ENCODE measurements around the gene NOXO1. TPM values are rescaled to one million over a fixed set of nuclear protein-coding genes. Genes with fewer than 3 reads are reported as not detected.
A peak's percentile ranks its signal among the peaks of the same experiment; 100 is the strongest.

Gene NOXO1
- not detected for total RNA-seq
- long read RNA-seq, result 0 reads

- intact Hi-C loops (cut with DNase I), result no loop called here
- DNase-seq, result no peak
- no peak for ATAC-seq (ENCODE audit: poor library complexity)
Observed at GRCh38 chr16:1981398-1981836, at the start of gene NOXO1. Gene NOXO1, minus strand, starts transcription at chr16:1981469. Its CDS starts 290 bp downstream, at chr16:1981179.

GRCh38 chr16:2030036-2030435 lies 48.8 kb upstream of the NOXO1 start:
- DNase-seq, result no peak
- ATAC-seq (ENCODE audit: poor library complexity), result no peak
- intact Hi-C loops (cut with DNase I), result no loop called here

GRCh38 chr16:2029350-2029749 lies 48.1 kb upstream of the NOXO1 start:
- ATAC-seq (ENCODE audit: poor library complexity) (no peak), DNase-seq (no peak)
- intact Hi-C loops (cut with DNase I), result no loop called here

- no peak for DNase-seq
- ATAC-seq (ENCODE audit: poor library complexity), result no peak
- intact Hi-C loops (cut with DNase I), result no loop called here
Observed at GRCh38 chr16:2028620-2029220, 47.5 kb upstream of the NOXO1 start.

DNA sequence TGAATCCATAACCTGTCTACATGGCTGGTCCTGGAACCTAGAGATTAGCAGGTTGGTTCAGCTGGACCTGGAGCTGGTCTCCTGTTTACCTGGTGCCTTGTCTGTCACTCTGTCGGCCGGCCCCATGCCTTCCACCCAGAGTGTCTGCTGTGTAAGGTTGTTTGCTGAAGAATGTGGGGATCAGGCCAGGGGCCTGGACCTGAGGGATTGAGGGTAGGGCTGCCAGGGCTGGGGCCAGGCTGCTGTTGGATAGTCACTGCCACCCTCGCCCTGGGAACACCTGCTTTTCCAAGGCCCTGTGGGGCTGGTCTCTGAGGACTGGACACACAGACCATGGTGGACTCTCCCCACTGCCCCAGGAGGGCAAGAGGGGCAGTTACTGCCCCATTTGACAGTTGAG lies 46.9 kb upstream of the NOXO1 start:
- ATAC-seq (ENCODE audit: poor library complexity), result no peak
- intact Hi-C loops (cut with DNase I), result no loop called here
- no peak for DNase-seq

- intact Hi-C loops (cut with DNase I), result no loop called here
- ATAC-seq (ENCODE audit: poor library complexity), result no peak
- DNase-seq, result no peak
Observed at GRCh38 chr16:2027024-2028010, 46.0 kb upstream of the NOXO1 start.

DNA sequence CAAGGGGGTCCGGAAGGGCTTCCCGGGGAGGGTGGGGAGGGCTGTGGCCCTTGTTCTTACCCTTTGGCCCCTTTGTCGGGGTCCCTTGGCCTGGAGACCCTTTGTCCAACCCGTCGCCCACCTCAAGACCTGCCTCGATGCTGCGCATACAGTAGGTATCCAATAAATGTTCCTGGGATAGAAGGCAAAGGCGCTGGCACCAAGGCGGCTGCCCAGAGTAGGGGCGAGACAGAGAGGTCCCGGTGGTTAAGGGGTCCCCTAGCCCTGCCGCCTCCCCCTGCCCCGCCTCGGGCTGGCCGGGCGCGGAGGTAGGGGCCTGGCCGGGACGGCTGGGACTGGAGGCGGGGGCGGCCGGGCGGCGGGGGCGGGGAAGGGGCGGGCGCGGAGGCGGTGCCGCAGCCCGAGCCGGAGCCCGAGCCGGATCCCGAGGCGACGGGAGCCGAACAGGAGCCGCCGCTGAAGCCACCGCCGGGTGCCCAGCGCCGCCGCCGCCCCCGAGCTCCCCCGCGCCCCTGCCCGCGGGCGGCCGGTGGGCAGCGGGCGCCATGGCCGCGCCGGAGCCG lies 45.3 kb upstream of the NOXO1 start, which contains the start of gene NHERF2:
TSS of gene NHERF2 (plus strand) at position 442 of the 563 bp plus-strand sequence. CDS start at position 546, 104 bp downstream.
- ATAC-seq (ENCODE audit: poor library complexity) (peak; percentile 37), DNase-seq (peak; percentile 65)
- intact Hi-C loops (cut with DNase I), result no loop called here

DNA sequence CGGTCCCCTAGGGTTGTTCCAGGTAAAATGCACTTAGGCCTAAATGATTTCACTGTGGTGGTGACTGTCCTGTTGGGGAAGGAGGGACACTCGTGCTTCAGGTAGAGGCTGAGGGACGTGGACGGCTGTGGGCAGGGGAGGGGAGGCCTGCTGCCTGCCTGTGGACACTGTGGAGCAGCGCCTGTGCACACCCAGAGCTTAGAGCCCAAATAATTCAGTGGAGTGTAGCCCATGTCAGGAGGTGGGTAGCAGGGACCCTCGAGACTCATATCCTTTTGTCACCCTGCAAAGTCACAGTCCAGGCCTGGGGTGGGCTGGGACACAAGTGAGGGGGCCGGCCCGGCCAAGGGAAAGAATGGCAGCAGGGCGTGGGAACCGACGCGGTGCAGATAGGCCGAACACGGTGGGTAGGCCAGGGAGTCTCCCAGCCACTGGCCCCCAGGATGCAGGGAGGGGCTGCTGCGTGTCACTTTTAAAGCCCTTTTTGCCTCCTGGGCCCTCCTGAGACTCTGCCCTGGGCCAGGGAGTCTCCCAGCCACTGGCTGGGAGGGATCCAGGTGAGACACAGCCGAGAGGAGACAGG lies 44.7 kb upstream of the NOXO1 start:
- intact Hi-C loops (cut with DNase I), result no loop called here
- no peak for ATAC-seq (ENCODE audit: poor library complexity)

DNA sequence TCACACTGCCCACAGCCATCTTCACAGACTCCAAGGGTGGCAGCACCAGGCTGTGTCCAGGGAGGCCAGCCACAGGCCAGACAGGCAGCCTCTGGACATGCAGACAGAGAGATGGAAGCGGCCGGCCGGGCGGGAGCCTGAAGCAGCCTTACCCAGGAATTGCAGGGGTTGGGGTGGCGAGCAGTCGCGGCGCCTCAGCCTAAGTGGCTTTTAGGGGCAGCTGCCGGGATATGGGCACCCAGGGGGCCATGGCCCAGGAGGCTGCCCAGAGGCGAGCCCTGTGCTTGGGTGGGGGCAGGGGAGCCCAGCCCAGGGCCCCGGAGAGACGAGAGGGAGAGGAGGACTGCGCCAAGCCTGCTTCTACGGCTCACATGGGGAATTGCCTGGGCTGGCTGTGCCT lies 44.0 kb upstream of the NOXO1 start:
- intact Hi-C loops (cut with DNase I), result no loop called here
- DNase-seq (no peak), ATAC-seq (ENCODE audit: poor library complexity) (no peak)

More for the DNA sequence above, 44.7 kb upstream of the NOXO1 start:
- DNase-seq, result no peak

- DNase-seq, result no peak
- intact Hi-C loops (cut with DNase I), result no loop called here
- no peak for ATAC-seq (ENCODE audit: poor library complexity)
Observed at GRCh38 chr16:2024032-2024420, 42.8 kb upstream of the NOXO1 start.

DNA sequence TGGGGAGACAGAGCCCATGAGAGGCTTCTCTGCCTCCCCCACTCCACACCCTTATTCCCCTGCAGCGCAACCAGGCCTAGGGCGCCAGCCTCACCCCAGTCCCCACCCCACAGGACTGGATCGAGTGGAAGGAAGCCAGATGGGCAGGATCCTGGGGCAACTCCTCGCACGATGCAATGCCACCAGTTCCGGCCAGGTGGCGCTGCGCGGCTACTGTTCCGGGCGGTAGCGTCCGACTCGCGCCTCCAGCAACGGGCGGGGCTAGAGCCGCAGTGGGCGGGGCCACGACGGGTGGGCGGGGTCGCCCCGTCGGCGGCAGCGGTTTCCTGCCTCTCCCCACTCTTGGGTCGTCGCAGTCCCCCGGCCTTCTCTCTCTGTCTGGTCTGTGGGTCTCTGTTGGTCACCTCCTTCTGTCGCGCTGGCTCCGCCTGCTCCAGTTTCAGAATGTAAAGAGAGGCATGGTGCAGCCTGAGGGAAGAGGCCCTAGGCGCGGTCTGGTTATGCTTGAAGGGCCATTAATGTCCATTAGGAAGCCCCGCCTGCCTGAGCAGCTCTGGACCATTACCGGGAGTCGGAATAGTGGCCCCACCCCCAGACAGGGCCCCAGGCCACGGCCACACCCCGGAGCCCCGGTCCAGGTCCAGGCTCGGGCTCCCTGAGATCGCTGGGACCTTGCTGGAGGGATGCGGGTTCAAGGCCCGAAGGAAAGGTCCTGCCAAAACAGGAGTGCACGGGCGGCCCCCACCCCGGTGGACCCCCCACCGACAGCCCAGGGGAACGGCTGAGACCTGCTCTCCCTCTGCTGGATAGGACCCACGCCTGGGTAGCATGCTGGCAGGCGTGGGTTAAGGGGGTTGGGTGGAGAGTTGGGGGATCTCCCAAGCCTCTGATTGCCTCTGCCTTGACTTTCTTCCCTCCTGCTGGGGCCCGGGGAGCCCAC lies 42.1 kb upstream of the NOXO1 start:
- intact Hi-C loops (cut with DNase I), result loop anchor here (2.0 kb wide), 1 partner anchor 119 kb away; no protein-coding TSS in a partner anchor
- ATAC-seq (ENCODE audit: poor library complexity), result peak; percentile 91

DNA sequence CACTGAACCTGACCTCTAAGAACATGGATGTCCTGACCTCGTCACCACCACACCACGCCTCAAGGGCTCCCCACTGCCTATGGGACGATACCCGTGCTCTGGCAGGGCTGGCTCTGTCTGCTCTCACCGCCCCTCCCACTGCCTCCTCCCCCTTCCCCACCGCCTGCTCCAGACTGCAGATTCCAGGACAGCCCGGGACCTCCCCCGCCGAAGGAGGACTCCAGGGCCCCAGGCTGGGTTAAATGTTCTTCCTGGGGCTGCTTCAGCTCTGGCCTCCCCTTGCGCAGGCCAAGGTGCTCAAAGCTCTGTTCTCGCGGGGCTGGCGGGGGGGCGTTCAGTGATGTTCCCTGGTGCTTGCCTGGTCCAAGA lies 41.4 kb upstream of the NOXO1 start:
- intact Hi-C loops (cut with DNase I), result loop anchor here (2.0 kb wide), 1 partner anchor 120 kb away; no protein-coding TSS in a partner anchor
- ATAC-seq (ENCODE audit: poor library complexity) (peak; percentile 3), DNase-seq (no peak)

More for the DNA sequence above, 42.1 kb upstream of the NOXO1 start:
- peak; percentile 97 for DNase-seq

- intact Hi-C loops (cut with DNase I), result no loop called here
- DNase-seq, result no peak
- no peak for ATAC-seq (ENCODE audit: poor library complexity)
Observed at GRCh38 chr16:2019921-2020831, 38.9 kb upstream of the NOXO1 start.

DNA sequence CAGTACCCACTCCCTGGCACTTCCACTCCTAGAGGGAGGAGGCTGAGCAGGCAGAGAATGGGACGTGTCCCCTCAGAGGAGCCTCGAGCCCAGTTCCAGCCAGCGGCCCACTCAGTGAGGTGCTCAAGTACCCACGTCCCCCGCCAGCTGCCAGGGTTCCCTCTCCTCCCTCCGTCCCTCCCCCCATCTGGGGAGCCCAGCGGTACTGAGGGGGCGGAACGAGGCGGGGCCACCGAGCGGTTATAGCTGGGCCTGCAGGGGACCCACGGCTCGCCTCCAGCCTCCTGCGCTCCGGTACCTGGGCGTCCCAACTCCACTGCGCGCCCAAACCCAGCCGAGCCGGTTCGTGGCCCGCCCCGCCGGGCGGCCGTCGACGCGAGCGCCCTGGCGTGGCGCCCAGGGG lies 38.2 kb upstream of the NOXO1 start, which contains the start of gene NPW:
TSS of gene NPW (plus strand) at position 268 of the 403 bp plus-strand sequence.
- intact Hi-C loops (cut with DNase I), result no loop called here
- ATAC-seq (ENCODE audit: poor library complexity) (no peak), DNase-seq (no peak)

DNA sequence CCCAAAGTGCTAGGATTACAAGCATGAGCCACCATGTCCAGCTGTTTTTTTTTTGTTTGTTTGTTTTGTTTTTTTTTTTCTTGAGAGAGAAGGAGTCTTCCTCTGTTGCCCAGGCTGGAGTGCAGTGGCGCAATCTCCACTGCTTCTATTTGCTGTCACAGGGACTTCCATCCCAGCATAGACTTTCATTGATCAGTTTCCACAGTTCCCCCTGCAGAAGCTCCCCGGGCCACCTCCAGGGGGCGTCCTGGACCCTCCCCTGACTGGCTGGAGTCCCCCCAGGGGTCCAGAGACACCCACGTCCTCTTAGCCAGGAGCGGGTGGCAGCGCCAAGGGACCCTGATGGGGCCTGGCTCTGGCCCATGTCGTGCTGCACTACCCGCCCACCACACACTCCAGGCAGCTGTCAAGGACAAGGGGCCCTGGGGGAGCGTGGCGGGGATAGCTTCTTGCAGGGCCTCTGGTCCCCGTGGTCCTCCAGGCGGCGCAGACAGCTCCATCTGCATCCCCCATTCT lies 35.2 kb upstream of the NOXO1 start:
- no peak for ATAC-seq (ENCODE audit: poor library complexity)
- intact Hi-C loops (cut with DNase I), result no loop called here
- DNase-seq, result peak; percentile 37

GRCh38 chr16:2015947-2016208 lies 34.6 kb upstream of the NOXO1 start:
- no peak for ATAC-seq (ENCODE audit: poor library complexity)
- intact Hi-C loops (cut with DNase I), result no loop called here
- no peak for DNase-seq
